Vagina (tissue), 2 donors: ENCODE measurements around the gene MACROD2.

Experiments
- CTCF ChIP-seq, 3 experiments: fragments of 450-650 bp in 2 of 3; fragments of 200-600 bp in 1 of 3; sonication (generic) in 1 of 3; IDR thresholded peaks; one replicate each; pipeline ENCODE4 v1.5.1; 2017 to 2019; ENCODE audit warnings: antibody characterized with exemption in 3 of 3, mild to moderate bottlenecking in 2 of 3, moderate library complexity in 2 of 3
- POLR2AphosphoS5 ChIP-seq, 2 donors: sonication (generic); formaldehyde crosslinking; IDR thresholded peaks; one replicate each; pipeline ENCODE4 v1.9.0; 2017; ENCODE audit warnings: antibody characterized with exemption in 2 of 2, mild to moderate bottlenecking in 2 of 2, low read depth in 1 of 2; ENCODE audit not compliant: insufficient read depth in 1 of 2

GRCh38 chr20:15838466-15838865 lies 1843.2 kb downstream of the MACROD2 start:
- TF ChIP-seq POLR2AphosphoS5 (IDR thresholded peaks at IDR 0.05; ENCODE audit: insufficient read depth in 1 of 2, low read depth in 1 of 2) (no peak), CTCF (IDR thresholded peaks at IDR 0.05) (no peak)
